GM12878 (cell line): Measurements from ENCODE around the gene USH2A. TPM values are rescaled to one million over a fixed set of nuclear protein-coding genes. Genes with fewer than 3 reads are reported as not detected.

Experiments used
- ATAC-seq: fragments of 200-7000 bp; cut with Tn5 transposase; 3 replicates; pipeline ENCODE4 v1.9.1; 2020; ENCODE audit warnings: mild to moderate bottlenecking, moderate library complexity
- BruUV-seq: library from RNA; stranded (reverse); fragments of 400-500 nt; replicated peaks from 2 replicates; lab custom pipeline; 2021; lab: Mats Ljungman, UMichigan
- CTCF ChIA-PET: fragments of 300-600 bp; sonication (Branson Sonifier 250); formaldehyde crosslinking; extraction: SDS; loops from one replicate; lab custom pipeline; 2021; ENCODE audit warnings: inconsistent platforms; lab: Yijun Ruan, JAX
- POLR2A ChIA-PET: fragments of 350-600 bp; formaldehyde crosslinking; extraction: SDS; loops from one replicate; lab custom pipeline; 2021; ENCODE audit warnings: inconsistent platforms; lab: Charles Lee
- RAD21 ChIA-PET: fragments of 300-600 bp; sonication (Branson Sonifier 250); formaldehyde crosslinking; loops from one replicate; lab custom pipeline; 2023; ENCODE audit warnings: antibody characterized with exemption; ENCODE audit not compliant: unreplicated experiment; lab: Charles Lee
- SMC1A ChIA-PET: fragments of 300-600 bp; sonication (Branson Sonifier 250); formaldehyde crosslinking; loops from one replicate; lab custom pipeline; 2023; ENCODE audit not compliant: unreplicated experiment, uncharacterized antibody; lab: Charles Lee
- DNase-seq: peaks from one replicate; pipeline ENCODE4 v3.0.0-alpha.2; 2011; ENCODE audit warnings: low read depth, low spot score
- FAIRE-seq: peaks from 3 replicates; lab custom pipeline; 2011; peaks lifted over from hg19 to GRCh38; lab: Jason Lieb, UNC
- H2AFZ ChIP-seq: 2 replicates; pipeline ENCODE4 v1.6.0; 2011; ENCODE audit warnings: low read depth, low read length, control low read depth; ENCODE audit not compliant: control insufficient read depth
- H3K27ac ChIP-seq: 2 replicates; pipeline ENCODE4 v1.5.1; 2011; ENCODE audit warnings: control low read depth; ENCODE audit not compliant: control insufficient read depth, insufficient read depth
- H3K27me3 ChIP-seq, 2 experiments: replicated peaks in 1 of 2; 2 replicates each; pipeline versions ENCODE4 v1.6.0 to v1.6.1; 2011; ENCODE audit warnings: low read length in 1 of 2; ENCODE audit not compliant: control insufficient read depth in 2 of 2, insufficient read depth in 2 of 2
- H3K36me3 ChIP-seq, 2 experiments: 2 replicates each; pipeline ENCODE4 v1.5.1; 2011; ENCODE audit warnings: low read length in 1 of 2; ENCODE audit not compliant: control insufficient read depth in 2 of 2, insufficient read depth in 2 of 2
- H3K4me1 ChIP-seq: 2 replicates; pipeline ENCODE4 v1.6.1; 2011; ENCODE audit warnings: mild to moderate bottlenecking, low read length, moderate library complexity, mixed read lengths; ENCODE audit not compliant: control insufficient read depth, insufficient read depth
- H3K4me2 ChIP-seq: 2 replicates; pipeline ENCODE4 v1.6.0; 2011; ENCODE audit warnings: control low read depth; ENCODE audit not compliant: control insufficient read depth, insufficient read depth
- H3K4me3 ChIP-seq: fragments of 200-600 bp; sonication (generic); 2 replicates; pipeline ENCODE4 v1.5.1; 2016
- H3K79me2 ChIP-seq: 2 replicates; pipeline ENCODE4 v1.6.0; 2011; ENCODE audit warnings: low read length; ENCODE audit not compliant: control insufficient read depth, insufficient read depth
- H3K9ac ChIP-seq: 2 replicates; pipeline ENCODE4 v1.8.0; 2011; ENCODE audit warnings: low read length, control low read depth, mixed read lengths; ENCODE audit not compliant: control insufficient read depth, insufficient read depth
- H3K9me3 ChIP-seq: replicated peaks from 3 replicates; pipeline ENCODE4 v1.5.1; 2011; ENCODE audit warnings: mild to moderate bottlenecking, low read length; ENCODE audit not compliant: control insufficient read depth, insufficient read depth
- H4K20me1 ChIP-seq: 2 replicates; pipeline ENCODE4 v1.6.0; 2011; ENCODE audit not compliant: control insufficient read depth, insufficient read depth
- CBFB ChIP-seq: IDR thresholded peaks from 2 replicates; pipeline ENCODE4 v1.6.1; 2016; ENCODE audit warnings: antibody characterized with exemption, low read depth
- EED ChIP-seq: sonication (generic); IDR thresholded peaks from 2 replicates; pipeline ENCODE4 v1.6.1; 2016; ENCODE audit warnings: antibody characterized with exemption, low read depth
- FOS ChIP-seq: IDR thresholded peaks from 3 replicates; pipeline ENCODE4 v1.6.1; 2011; ENCODE audit warnings: borderline replicate concordance; ENCODE audit not compliant: insufficient read length; ENCODE audit errors: extremely low read depth
- HDAC6 ChIP-seq: fragments of 200-600 bp; sonication (generic); IDR thresholded peaks from one replicate; pipeline ENCODE4 v1.8.0; 2017; ENCODE audit warnings: antibody characterized with exemption; ENCODE audit not compliant: unreplicated experiment
- KAT2A ChIP-seq: conservative IDR thresholded peaks from 2 replicates; pipeline ENCODE4 v1.6.1; 2011; ENCODE audit warnings: low read depth, low read length; ENCODE audit not compliant: control insufficient read depth
- MAX ChIP-seq: IDR thresholded peaks from 2 replicates; pipeline ENCODE4 v1.6.1; 2012; ENCODE audit warnings: low read depth, low read length, improper control_type of control experiment
- NFYA ChIP-seq: IDR thresholded peaks from 2 replicates; pipeline ENCODE4 v1.6.1; 2011; ENCODE audit warnings: low read depth, mild to moderate bottlenecking, low read length, improper control_type of control experiment, borderline replicate concordance
- NR2C1 ChIP-seq: fragments of 450-650 bp; IDR thresholded peaks from 2 replicates; pipeline ENCODE4 v1.6.1; 2017; ENCODE audit warnings: antibody characterized with exemption, mild to moderate bottlenecking, moderate library complexity
- PRDM15 ChIP-seq: fragments of 450-650 bp; formaldehyde crosslinking; IDR thresholded peaks from 2 replicates; pipeline ENCODE4 v1.4.0; 2020; ENCODE audit warnings: mild to moderate bottlenecking, moderate library complexity
- WGBS: methylation state at CpG from one replicate; pipeline ENCODE4 v1.1.6; 2016; ENCODE audit warnings: low lambda C conversion rate; ENCODE audit not compliant: insufficient replicate concordance, insufficient coverage; ENCODE audit errors: missing lambda C conversion rate; 5-methylcytosine and 5-hydroxymethylcytosine counted together
- in situ Hi-C: fragments of 300-500 bp; cut with MboI; formaldehyde crosslinking; loops from 9 replicates; pipeline ENCODE4 v1.14.3; 2018; ENCODE audit warnings: mixed read lengths
- intact Hi-C: fragments of 100-400 bp; cut with micrococcal nuclease; formaldehyde crosslinking; loops from one replicate; pipeline ENCODE4 v1.14.2; 2022; ENCODE audit not compliant: unreplicated experiment
- polyA plus RNA-seq, 11 experiments: library from polyadenylated mRNA; depleted of rRNA in 4 of 11; unstranded in 6 of 11; stranded (reverse) in 5 of 11; fragments of >200 nt; fragmentation: Nextera tagmentation in 4 of 11; fragmentation: Illumina TruSeq in 1 of 11; extraction: Ambion mirVana in 4 of 11; extraction: Trizol in 1 of 11; gene quantifications; 1 replicate in 1 of 11; 2 replicates in 10 of 11; pipeline versions ENCODE4 v1.2.1 to v1.2.3, GENCODE V29; 2011 to 2016; ENCODE audit warnings: inconsistent platforms in 2 of 11, missing spikeins in 2 of 11, low read depth in 1 of 11
- total RNA-seq, 4 experiments: library from RNA; depleted of rRNA in 3 of 4; stranded (reverse); fragments of >200 nt in 3 of 4; fragmentation: Illumina TruSeq in 1 of 4; extraction: Trizol in 1 of 4; gene quantifications; 2 replicates each; pipeline versions ENCODE4 v1.2.1 to v1.2.3, GENCODE V29; 2013 to 2021
- TF ChIP-seq, protein P1 (sequence below): fragments of 150-350 bp; IDR thresholded peaks from 2 replicates; pipeline ENCODE4 v1.6.1; 2014; ENCODE audit warnings: mild to moderate bottlenecking, low read depth, low read length

USH2A gene
- total and polyA plus RNA-seq, 10 of the 15 experiments (the other 5 are each of a cell fraction or from before 2014, with no cell fraction given): under 0.01 to 0.20 (median 0.01) TPM; not detected in 2

DNA sequence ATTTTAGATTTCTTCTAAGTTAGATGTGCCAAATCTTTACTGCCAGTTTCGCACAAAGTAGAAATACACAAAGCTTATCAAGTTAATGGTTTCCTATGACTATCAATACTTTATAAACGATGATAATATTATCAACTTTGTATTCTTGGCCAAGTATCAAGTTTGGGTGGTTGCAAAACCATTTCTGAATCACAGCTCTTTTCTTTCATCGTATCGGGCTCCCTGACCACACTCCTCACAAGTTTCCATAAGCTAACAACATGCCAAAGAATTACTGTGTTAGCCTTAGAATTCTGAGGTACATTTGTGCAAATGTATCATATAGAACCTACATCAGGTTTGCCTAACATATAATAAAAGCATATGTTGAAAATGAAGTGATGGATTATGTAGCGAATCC is 545.1 kb downstream of the USH2A start:
- in situ Hi-C loops: no loop called here
- SMC1A ChIA-PET: interaction anchor here (1.2 to 2.2 kb wide), 2 partner anchors 9 to 11 kb away, joined by 3 to 5 read pairs; no protein-coding TSS in a partner anchor
- POLR2A ChIA-PET: interaction anchor here (1.4 kb wide), 1 partner anchor 13 kb away, joined by 3 read pairs; no protein-coding TSS in a partner anchor
- H3K36me3 ChIP-seq: no peaks in the 10 kb centered on the region
- no peak for FAIRE-seq
- BruUV-seq: no TSS peak
- no peaks in the 10 kb centered on the region for H3K27me3 ChIP-seq
- H3K4me2 ChIP-seq: no peak overlapping the region
- no peaks in the 10 kb centered on the region for H3K4me1 ChIP-seq
- CTCF ChIA-PET: interaction anchor here (1.5 to 2.3 kb wide), 3 partner anchors 11 to 186 kb away, joined by 3 to 5 read pairs (median 4); no protein-coding TSS in a partner anchor
- H2AFZ ChIP-seq: no peak overlapping the region
- WGBS: 42% methylated on average over 5 of the region's 5 CpGs
- ATAC-seq: no peak
- H3K4me3 ChIP-seq: no peak overlapping the region
- no peak for DNase-seq
- TF ChIP-seq EED: no peak
- TF ChIP-seq HDAC6: no peak
- TF ChIP-seq, protein P1, sequence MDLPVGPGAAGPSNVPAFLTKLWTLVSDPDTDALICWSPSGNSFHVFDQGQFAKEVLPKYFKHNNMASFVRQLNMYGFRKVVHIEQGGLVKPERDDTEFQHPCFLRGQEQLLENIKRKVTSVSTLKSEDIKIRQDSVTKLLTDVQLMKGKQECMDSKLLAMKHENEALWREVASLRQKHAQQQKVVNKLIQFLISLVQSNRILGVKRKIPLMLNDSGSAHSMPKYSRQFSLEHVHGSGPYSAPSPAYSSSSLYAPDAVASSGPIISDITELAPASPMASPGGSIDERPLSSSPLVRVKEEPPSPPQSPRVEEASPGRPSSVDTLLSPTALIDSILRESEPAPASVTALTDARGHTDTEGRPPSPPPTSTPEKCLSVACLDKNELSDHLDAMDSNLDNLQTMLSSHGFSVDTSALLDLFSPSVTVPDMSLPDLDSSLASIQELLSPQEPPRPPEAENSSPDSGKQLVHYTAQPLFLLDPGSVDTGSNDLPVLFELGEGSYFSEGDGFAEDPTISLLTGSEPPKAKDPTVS: no peak
- TF ChIP-seq NR2C1: no peak
- H3K79me2 ChIP-seq: no peaks in the 10 kb centered on the region
- RAD21 ChIA-PET: interaction anchor here (1.4 kb wide), 1 partner anchor 122 kb away, joined by 3 read pairs; no protein-coding TSS in a partner anchor
- H3K27ac ChIP-seq: no peak overlapping the region
- no peak overlapping the region for H3K9ac ChIP-seq
- intact Hi-C loops: no loop called here
- no peaks in the 10 kb centered on the region for H4K20me1 ChIP-seq
- H3K9me3 ChIP-seq: no peaks in the 10 kb centered on the region

DNA sequence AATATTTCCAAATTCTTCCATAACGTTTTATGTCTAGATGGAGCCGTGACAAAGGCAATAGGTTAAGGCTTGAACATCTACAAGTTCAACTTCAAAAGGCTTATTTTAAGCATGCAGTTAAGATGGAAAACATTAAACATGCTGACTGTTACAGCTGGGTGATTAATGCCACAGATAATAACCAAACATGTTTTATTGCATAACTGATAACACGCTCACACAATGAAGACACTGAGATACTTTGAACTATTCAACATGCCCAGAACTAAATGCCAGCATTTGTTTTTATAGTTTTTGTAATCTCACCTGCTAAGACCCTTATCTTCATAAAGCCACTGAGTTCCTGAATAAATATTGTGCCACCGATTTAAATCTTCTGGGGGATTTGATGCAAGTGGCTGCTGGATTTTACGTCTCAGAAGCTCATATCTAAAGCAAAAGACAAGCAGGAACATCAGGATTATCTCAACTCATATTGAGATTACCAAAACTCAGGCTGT is 545.7 kb downstream of the USH2A start:
- FAIRE-seq (no peak), ATAC-seq (no peak), DNase-seq (no peak)
- Histone ChIP-seq H4K20me1 (no peaks in the 10 kb centered on the region), H3K4me2 (no peak overlapping the region), H3K4me1 (no peaks in the 10 kb centered on the region), H3K36me3 (no peaks in the 10 kb centered on the region), H2AFZ (no peak overlapping the region), H3K9ac (no peak overlapping the region), H3K79me2 (no peaks in the 10 kb centered on the region), H3K9me3 (no peaks in the 10 kb centered on the region), H3K27me3 (no peaks in the 10 kb centered on the region), H3K4me3 (no peak overlapping the region), H3K27ac (no peak overlapping the region)
- RAD21 ChIA-PET: interaction anchor here (0.9 to 1.4 kb wide), 2 partner anchors 14 to 123 kb away, joined by 3 read pairs; no protein-coding TSS in a partner anchor
- POLR2A ChIA-PET: interaction anchor here (1.4 kb wide), 1 partner anchor 14 kb away, joined by 3 read pairs; no protein-coding TSS in a partner anchor
- intact Hi-C loops: no loop called here
- CTCF ChIA-PET: interaction anchor here (0.7 to 2.3 kb wide), 4 partner anchors 10 to 186 kb away, joined by 3 to 5 read pairs (median 4); no protein-coding TSS in a partner anchor
- no TSS peak for BruUV-seq
- WGBS: 63% methylated on average over 5 of the region's 5 CpGs
- SMC1A ChIA-PET: interaction anchor here (0.5 to 2.2 kb wide), 3 partner anchors 10 to 233 kb away, joined by 3 to 5 read pairs (median 4); no protein-coding TSS in a partner anchor
- in situ Hi-C loops: no loop called here
- TF ChIP-seq FOS: no peak
- TF ChIP-seq CBFB: no peak
- TF ChIP-seq PRDM15 (CRISPR knock-in tag): no peak
- no peak for TF ChIP-seq MAX
- no peak for TF ChIP-seq NFYA
- no peak for TF ChIP-seq KAT2A
